Activated naive CD4-positive, alpha-beta T cell treated with anti-CD3 and anti-CD28 coated beads, Interleukin-2, amount 10 ng/mL, durations not matched to agents 7 days and 5 days (primary cell): ENCODE results near the gene HMCN2.

ENCODE experiments used
- CTCF ChIA-PET: fragments of 350-600 bp; sonication (Branson Sonifier 250); formaldehyde crosslinking; loops from one replicate; lab custom pipeline; 2021; ENCODE audit warnings: antibody characterized with exemption; lab: Charles Lee
- DNase-seq: peaks from one replicate; pipeline ENCODE4 v3.0.0-alpha.2; 2020
- H3K27ac Mint-ChIP-seq: one replicate; pipeline ENCODE4 v1.8.0; 2021; ENCODE audit warnings: mild to moderate bottlenecking, moderate library complexity, mixed read lengths
- H3K27me3 Mint-ChIP-seq: one replicate; pipeline ENCODE4 v1.8.0; 2021; ENCODE audit warnings: mild to moderate bottlenecking, mixed read lengths
- H3K36me3 Mint-ChIP-seq: one replicate; pipeline ENCODE4 v1.8.0; 2021; ENCODE audit warnings: mixed read lengths
- H3K4me1 Mint-ChIP-seq: one replicate; pipeline ENCODE4 v1.8.0; 2021; ENCODE audit warnings: mixed read lengths
- H3K4me3 Mint-ChIP-seq: one replicate; pipeline ENCODE4 v1.8.0; 2021; ENCODE audit warnings: mild to moderate bottlenecking, moderate library complexity, mixed read lengths
- H3K9me3 Mint-ChIP-seq: one replicate; pipeline ENCODE4 v1.8.0; 2021; ENCODE audit warnings: mixed read lengths

The HMCN2 gene

DNA sequence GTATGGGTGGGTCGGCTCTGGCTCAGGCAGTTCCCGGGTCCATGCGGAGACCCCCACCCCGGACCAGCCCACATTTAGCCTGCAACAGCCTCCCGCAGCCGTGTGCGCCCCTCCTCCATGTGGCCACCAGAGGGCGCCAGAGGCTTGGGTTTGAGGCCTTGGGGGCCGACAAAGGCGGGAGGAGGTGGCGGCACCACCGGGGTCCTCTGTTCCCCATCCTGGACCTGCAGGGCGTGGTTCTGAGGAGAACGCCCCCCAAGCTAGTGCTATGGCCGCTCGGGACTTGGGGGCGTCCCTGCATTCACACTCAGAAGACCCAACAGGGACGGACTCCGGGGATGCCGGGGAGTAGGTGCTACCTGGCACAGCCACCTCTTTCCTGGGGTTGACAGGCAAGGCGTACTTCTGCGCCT is 195.7 kb downstream of the HMCN2 start:
- Mint-ChIP-seq H3K27me3 (peaks cover 52% of the 10 kb centered on the region), H3K36me3 (no peaks in the 10 kb centered on the region), H3K9me3 (no peaks in the 10 kb centered on the region), H3K27ac (no peak overlapping the region), H3K4me1 (no peaks in the 10 kb centered on the region), H3K4me3 (no peak overlapping the region)
- CTCF ChIA-PET = interaction anchor here (0.5 to 8.1 kb wide), 4 partner anchors 13 to 223 kb away, joined by 3 to 118 read pairs (median 6); no protein-coding TSS in a partner anchor
- DNase-seq = peak; percentile 76

DNA sequence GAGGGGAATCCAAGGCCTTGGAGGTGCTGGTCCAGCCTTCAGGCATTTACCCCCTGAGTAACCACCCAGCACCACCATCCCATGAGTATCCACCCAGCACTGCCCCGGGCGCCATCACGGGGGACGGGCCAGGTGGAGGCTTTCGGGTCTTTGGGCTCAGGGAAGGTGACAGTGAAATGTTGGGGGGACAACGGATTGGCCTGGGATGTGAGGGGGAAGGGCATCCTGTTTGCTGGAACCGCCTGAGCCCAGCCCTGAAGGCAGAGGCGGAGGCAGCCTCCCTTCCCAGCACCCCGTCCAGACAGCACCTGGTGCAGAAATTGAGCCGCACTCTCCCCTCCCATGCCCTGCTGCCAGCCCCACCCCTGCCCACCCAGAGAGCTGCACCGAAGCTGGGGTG is 196.2 kb downstream of the HMCN2 start:
- Mint-ChIP-seq H3K27me3 (peaks cover 57% of the 10 kb centered on the region), H3K4me3 (no peak overlapping the region)
- CTCF ChIA-PET = interaction anchor here (1.9 to 8.1 kb wide), 2 partner anchors 217 to 223 kb away, joined by 5 to 118 read pairs; no protein-coding TSS in a partner anchor

DNA sequence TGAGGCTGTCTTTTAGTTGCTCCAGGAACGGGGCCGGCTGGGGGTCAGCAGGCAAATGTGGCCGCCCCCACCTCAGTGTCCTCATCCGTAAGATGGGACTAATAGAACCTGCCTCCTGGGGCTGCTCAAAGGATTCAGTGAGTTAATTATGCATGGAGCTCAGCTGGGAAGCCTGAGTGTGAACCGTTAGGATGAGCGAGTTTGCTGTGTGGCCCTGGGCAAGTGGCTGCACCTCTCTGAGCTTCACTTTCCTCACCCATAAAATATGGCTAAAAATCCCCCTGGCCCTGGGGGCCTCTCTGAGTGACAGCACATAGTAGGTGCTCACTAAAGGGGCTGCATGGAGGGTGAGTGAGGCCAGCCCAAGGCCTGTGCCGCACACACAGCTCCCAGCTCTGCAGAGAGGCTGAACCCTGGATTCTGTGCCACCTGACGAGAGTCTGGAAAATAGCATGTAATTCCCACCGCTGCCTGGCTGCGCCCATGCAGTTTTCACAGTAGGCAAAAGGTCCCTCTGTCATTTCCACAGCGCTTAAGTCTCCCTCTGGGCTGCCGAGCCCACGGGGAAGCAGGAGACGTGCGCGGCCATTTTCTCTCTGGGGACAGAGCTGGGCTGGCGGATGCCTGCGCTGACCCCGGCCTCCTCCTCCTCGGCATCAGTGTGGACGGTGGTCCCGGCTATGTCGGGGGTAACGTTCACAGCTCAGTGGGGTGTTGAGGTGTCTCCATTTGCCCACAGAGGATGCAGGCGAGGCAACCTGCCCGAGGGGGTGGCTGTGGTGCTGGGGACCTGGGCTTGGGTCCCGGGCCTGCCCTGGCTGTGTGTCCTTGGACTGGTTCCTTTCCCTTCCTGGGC is 197.4 kb downstream of the HMCN2 start:
- no peak for DNase-seq
- no peaks in the 10 kb centered on the region for H3K9me3 Mint-ChIP-seq
- H3K4me1 Mint-ChIP-seq = no peaks in the 10 kb centered on the region
- no peaks in the 10 kb centered on the region for H3K36me3 Mint-ChIP-seq
- CTCF ChIA-PET = interaction anchor here (0.8 to 8.1 kb wide), 3 partner anchors 216 to 583 kb away, joined by 4 to 118 read pairs (median 5); no protein-coding TSS in a partner anchor
- H3K27ac Mint-ChIP-seq = no peak overlapping the region
- no peak overlapping the region for H3K4me3 Mint-ChIP-seq
- H3K27me3 Mint-ChIP-seq = peaks cover 62% of the 10 kb centered on the region

More for the DNA sequence above, 196.2 kb downstream of the HMCN2 start:
- Mint-ChIP-seq H3K9me3 (no peaks in the 10 kb centered on the region), H3K4me1 (no peaks in the 10 kb centered on the region), H3K27ac (no peak overlapping the region), H3K36me3 (no peaks in the 10 kb centered on the region)
- DNase-seq = no peak

DNA sequence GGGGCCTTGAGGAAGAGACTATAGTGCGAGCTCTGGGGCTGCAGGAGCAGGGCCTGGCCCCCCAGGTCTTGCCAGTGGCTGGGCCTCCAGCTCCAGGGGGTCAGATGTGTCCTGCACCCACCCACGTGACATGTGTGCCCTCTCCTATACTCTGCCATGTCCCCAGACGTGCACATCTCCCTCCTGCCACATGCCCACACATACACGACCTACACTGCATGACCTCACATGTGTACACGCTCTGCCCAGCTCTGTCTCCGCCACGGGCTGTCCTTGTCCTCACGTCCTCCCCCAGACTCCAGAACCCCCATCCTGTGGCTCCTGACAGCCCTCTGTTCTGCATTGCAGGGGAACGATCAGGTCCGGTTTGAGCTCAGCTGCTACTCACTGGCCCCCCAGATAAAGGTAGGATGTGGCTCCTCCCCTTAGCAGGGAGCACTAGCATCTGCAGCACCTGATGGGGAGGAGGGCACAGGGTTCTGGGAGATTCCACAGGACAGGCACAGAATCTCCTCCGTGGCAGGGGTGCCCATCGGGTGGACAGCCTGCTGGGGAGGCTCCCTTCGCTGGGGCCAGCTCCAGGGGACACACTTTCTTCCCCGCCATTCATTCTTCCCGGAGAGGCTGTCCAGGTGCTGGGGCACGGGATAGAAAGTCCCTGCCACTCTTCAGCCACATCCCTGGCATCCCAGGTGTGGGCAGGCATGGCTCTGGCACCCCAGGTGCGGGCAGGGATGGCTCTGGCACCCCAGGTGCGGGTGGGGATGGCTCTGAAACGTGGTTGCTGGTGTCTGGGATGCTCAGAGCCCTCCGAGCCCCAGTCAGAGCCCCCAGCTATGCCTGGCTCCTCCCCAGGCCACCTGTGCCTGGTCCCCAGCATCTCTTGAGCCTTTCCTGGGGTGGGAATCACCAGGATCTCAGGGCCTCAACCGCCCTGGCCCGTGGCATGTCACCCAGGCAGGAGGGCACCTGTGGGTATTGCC is 198.5 kb downstream of the HMCN2 start:
- H3K9me3 Mint-ChIP-seq = no peaks in the 10 kb centered on the region
- CTCF ChIA-PET = interaction anchor here (0.8 to 8.1 kb wide), 3 partner anchors 215 to 582 kb away, joined by 4 to 118 read pairs (median 5); no protein-coding TSS in a partner anchor
- peaks cover 65% of the 10 kb centered on the region for H3K27me3 Mint-ChIP-seq
- H3K27ac Mint-ChIP-seq = no peak overlapping the region
- DNase-seq = no peak
- no peaks in the 10 kb centered on the region for H3K4me1 Mint-ChIP-seq
- H3K36me3 Mint-ChIP-seq = no peaks in the 10 kb centered on the region
- H3K4me3 Mint-ChIP-seq = no peak overlapping the region

DNA sequence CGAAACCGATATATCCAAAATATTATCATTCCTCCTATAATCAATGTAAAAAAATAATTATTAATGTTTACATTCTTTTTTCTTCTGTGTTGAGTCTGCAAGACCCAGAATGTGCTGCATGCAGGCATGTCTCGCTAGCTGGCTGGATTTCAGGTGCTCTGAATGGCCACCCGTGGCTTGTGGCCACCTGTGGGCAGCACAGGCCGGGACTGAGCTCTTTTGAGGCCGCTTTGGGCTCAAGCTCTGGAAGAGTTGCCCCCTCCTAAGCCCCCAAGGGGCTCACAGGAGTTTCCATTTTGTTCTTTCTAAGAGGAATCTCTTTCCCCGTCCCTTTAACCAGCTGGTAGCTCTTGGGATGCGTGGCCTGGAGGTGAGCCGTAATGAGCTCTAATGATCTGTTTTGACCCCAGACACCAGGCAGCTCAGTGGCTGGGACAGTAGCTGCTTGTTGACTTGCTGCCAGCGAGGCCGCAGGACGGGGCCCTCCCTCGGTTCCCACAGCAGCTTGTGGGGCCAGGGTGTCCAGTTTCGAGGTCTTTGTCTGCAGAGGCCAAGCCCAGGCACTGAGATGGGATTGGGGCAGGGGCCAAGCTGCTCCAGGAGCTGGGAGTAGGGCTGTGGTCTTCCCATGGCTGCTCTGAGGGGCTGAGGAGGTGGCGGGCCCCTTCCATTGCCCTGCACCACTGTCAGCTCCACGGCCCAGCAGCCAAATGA is 200.0 kb downstream of the HMCN2 start:
- peaks cover 70% of the 10 kb centered on the region for H3K27me3 Mint-ChIP-seq
- H3K4me3 Mint-ChIP-seq = no peak overlapping the region
- CTCF ChIA-PET = interaction anchor here (8.1 kb wide), 1 partner anchor 219 kb away, joined by 118 read pairs; no protein-coding TSS in a partner anchor
- no peak overlapping the region for H3K27ac Mint-ChIP-seq
- no peaks in the 10 kb centered on the region for H3K36me3 Mint-ChIP-seq
- no peak for DNase-seq
- no peaks in the 10 kb centered on the region for H3K9me3 Mint-ChIP-seq
- no peaks in the 10 kb centered on the region for H3K4me1 Mint-ChIP-seq

DNA sequence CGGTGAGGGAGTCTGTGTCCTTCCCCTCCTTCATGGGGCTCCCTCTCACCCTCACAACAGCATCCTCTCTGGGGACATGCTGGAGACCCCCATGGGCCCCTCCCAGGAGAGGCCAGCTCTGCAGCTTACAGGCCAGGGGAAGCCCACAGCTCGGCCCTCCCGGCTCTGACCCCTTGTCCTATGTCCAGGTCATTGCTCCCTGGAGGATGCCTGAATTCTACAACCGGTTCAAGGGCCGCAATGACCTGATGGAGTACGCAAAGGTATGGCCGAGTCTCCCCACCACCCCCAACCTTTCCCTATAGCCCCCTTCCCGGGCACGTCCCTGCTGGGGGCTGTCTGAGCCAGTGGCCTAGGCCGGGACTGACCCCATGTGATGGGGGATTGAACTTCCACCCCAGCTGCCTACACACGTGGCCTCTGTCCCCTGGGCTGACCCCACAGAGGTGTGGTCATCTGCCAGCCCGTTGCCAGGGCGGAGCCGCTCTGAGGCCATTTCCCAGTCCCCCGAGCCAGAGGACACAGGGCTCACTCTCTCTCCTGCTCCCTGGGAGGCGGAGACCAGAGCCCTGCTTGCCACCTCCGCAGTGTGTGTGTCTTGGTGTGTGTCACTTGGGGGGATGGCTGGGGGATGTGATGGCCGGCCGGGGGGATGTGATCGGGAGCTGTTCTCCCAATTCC is 201.1 kb downstream of the HMCN2 start:
- Mint-ChIP-seq H3K4me1 (no peaks in the 10 kb centered on the region), H3K4me3 (no peak overlapping the region), H3K9me3 (no peaks in the 10 kb centered on the region), H3K27ac (no peak overlapping the region), H3K27me3 (peaks cover 74% of the 10 kb centered on the region), H3K36me3 (no peaks in the 10 kb centered on the region)
- CTCF ChIA-PET = interaction anchor here (3.8 kb wide), 1 partner anchor 215 kb away, joined by 18 read pairs; no protein-coding TSS in a partner anchor
- DNase-seq = no peak

DNA sequence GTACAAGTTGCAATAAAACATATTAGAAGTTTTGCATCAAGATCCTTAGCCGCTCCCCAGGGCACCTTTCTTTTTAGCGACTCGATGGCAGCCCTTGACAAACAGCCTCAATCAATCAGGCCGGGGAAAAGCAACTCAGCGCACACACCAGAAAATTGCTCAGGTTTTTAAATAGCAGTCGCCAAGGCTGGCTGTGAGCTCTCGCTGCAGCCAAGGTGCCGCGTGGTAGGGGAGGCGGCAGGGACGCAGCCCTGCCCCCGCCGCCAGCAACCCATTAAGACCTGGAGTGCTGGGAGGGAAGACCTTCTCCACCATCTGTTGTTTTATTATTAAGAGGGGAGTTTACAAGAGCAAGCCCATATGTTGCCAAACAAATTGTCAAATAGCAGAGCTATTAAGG is 201.8 kb downstream of the HMCN2 start:
- Mint-ChIP-seq H3K9me3 (no peaks in the 10 kb centered on the region), H3K27me3 (peaks cover 80% of the 10 kb centered on the region), H3K27ac (no peak overlapping the region), H3K4me1 (no peaks in the 10 kb centered on the region), H3K4me3 (no peak overlapping the region), H3K36me3 (no peaks in the 10 kb centered on the region)
- CTCF ChIA-PET = interaction anchor here (0.6 to 3.8 kb wide), 3 partner anchors 10 to 218 kb away, joined by 3 to 18 read pairs (median 3); no protein-coding TSS in a partner anchor
- DNase-seq = no peak

DNA sequence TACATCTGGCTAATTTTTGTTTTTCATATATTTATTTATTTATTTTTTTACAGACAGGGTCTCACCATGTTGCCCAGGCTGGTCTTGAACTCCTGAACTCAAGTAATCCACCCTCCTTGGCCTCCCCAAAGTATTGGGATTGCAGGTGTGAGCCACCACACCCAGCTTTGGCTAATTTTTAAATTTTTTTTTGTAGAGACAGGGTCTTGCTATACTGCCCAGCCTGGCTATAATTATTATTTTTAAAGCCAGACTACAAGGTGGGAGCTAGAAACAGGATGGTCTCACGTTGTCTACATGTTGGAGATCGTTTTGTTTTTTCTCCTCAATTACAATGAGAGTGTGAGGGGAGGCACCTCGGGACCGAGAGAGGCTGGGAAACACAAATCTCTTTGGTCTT is 203.0 kb downstream of the HMCN2 start:
- Mint-ChIP-seq H3K9me3 (no peaks in the 10 kb centered on the region), H3K27ac (no peak overlapping the region), H3K36me3 (no peaks in the 10 kb centered on the region), H3K27me3 (peaks cover 91% of the 10 kb centered on the region), H3K4me1 (no peaks in the 10 kb centered on the region), H3K4me3 (no peak overlapping the region)
- no peak for DNase-seq
- CTCF ChIA-PET = interaction anchor here (3.8 kb wide), 1 partner anchor 213 kb away, joined by 18 read pairs; no protein-coding TSS in a partner anchor

DNA sequence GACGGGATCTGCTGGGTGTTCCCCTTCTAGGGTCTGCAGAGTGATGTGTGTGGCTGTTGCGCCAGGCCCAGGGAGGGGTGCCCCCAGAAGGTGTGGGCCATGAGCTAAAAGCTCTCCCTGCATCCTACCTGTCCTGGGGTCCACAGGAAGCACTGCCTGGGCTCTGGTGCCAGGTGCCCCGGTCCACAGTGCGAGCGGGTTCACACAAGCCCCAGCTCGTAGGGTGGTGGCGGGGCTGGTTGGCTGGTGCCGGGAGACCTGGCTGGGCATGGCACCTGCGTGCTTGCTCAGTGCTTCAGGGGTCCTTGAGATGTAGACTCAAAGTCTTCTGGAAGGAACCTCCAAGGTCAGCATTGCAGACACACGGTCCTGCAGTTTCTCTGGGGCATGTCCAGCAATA is 204.7 kb downstream of the HMCN2 start:
- H3K36me3 Mint-ChIP-seq = no peaks in the 10 kb centered on the region
- no peaks in the 10 kb centered on the region for H3K4me1 Mint-ChIP-seq
- CTCF ChIA-PET = interaction anchor here (3.8 kb wide), 1 partner anchor 212 kb away, joined by 18 read pairs; no protein-coding TSS in a partner anchor
- H3K9me3 Mint-ChIP-seq = no peaks in the 10 kb centered on the region
- H3K4me3 Mint-ChIP-seq = no peak overlapping the region
- no peak for DNase-seq
- no peak overlapping the region for H3K27ac Mint-ChIP-seq
- peaks cover 96% of the 10 kb centered on the region for H3K27me3 Mint-ChIP-seq

DNA sequence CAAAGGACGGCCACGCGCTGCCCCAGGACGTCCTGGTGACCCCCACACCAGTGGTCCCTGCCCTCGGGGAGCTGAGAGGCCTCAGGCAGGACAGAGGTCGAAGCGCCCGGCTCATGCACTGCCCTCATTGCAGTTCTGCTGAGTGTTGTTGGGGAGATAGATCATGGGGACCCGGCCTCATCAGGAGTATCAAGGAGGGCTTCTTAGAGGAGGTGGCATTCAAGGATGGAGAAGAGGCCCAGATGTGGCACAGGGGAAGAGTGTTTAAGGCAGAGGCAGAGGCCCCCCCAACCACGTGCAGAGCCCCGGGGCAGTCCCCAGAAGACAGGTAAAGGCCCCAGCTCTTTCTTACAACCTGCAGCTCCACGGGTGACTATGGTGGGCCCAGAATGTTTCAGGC is 205.4 kb downstream of the HMCN2 start:
- peaks cover 95% of the 10 kb centered on the region for H3K27me3 Mint-ChIP-seq
- CTCF ChIA-PET = no interaction called here
- DNase-seq = no peak
- no peaks in the 10 kb centered on the region for H3K4me1 Mint-ChIP-seq
- no peak overlapping the region for H3K27ac Mint-ChIP-seq
- no peaks in the 10 kb centered on the region for H3K9me3 Mint-ChIP-seq
- no peak overlapping the region for H3K4me3 Mint-ChIP-seq
- no peaks in the 10 kb centered on the region for H3K36me3 Mint-ChIP-seq

DNA sequence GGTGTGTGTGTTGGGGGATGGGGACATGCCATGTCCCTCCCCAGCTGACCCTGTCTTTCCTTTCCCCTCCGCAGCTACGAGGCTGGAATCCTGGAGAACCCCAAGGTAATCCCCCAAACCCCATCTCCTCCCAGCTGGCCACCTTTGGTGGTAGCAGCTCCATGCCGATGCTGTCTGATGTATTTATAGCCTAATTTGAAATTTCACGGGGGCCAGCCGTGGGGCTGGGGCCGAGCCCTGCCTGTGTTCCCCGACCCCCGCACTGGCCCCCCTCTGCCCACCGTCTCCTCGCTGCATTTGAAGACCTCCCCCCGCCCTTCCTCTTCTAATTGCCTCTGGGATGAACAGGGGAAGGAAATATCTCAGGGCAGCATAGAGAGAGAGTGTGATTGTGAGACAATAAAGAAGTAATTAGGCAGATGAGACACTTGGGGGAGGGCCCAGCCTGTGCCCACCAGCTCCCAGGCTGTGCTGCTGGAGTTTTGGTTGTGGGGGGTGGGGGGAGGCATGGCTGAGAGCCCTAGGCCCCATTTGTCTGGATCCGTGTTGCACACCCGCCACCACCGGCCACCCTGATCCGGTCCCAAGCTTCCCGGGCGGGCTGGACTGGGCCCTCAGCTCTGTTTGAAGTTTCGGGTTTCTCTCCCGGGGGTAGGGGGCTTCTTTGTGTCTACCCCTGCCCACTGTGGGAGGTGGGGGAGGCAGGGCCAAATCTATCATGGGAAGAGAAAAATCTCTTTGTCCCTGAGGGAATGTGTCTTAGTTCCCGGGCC is 206.0 kb downstream of the HMCN2 start:
- peaks cover 89% of the 10 kb centered on the region for H3K27me3 Mint-ChIP-seq
- DNase-seq = no peak
- no peaks in the 10 kb centered on the region for H3K36me3 Mint-ChIP-seq
- H3K4me3 Mint-ChIP-seq = no peak overlapping the region
- no peaks in the 10 kb centered on the region for H3K9me3 Mint-ChIP-seq
- H3K27ac Mint-ChIP-seq = no peak overlapping the region
- H3K4me1 Mint-ChIP-seq = no peaks in the 10 kb centered on the region
- CTCF ChIA-PET = no interaction called here

DNA sequence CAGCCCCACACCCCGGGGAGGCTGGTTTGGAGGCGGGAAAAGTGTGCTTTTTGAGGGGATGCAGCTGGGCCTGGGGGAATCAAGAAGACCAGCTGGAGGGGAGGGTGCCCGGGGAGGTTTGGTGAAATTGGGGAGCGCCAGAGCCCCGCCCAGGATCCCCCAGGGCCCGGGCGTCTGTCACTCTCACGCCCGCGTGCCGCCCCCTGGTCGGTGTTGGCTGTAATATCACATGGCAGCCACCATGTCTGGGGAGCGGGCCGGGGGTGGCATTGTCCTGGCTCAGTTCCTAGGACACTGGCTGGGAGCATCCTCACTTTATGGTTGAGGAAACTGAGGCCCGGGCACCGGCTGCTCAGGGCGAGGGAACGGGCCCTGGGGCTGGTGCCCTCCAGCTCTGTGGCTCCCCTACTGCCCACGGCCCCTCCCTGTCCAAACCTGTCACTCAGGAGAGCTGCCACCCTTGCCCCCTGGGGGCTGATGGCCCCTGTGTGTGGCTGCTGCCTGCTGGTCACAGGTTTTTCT is 206.7 kb downstream of the HMCN2 start:
- no peaks in the 10 kb centered on the region for H3K36me3 Mint-ChIP-seq

More for the DNA sequence above, 206.7 kb downstream of the HMCN2 start:
- CTCF ChIA-PET = no interaction called here
- no peak for DNase-seq
- Mint-ChIP-seq H3K27ac (no peak overlapping the region), H3K27me3 (peaks cover 82% of the 10 kb centered on the region), H3K4me1 (no peaks in the 10 kb centered on the region), H3K4me3 (no peak overlapping the region), H3K9me3 (no peaks in the 10 kb centered on the region)
